Measurements from ENCODE around the gene KIAA0232.

GRCh38 chr4:6839579-6839978 is 57.1 kb downstream of the KIAA0232 start:
- TF ChIP-seq POLR2A (IDR thresholded peaks at IDR 0.05) (no peak), CTCF (IDR thresholded peaks at IDR 0.05) (no peak)

Data from right lobe of liver (tissue), 4 donors.